B cell (primary cell): ENCODE results near the gene P2RY1. TPM values are rescaled to one million over a fixed set of nuclear protein-coding genes. Genes with fewer than 3 reads are reported as not detected.

Experiments used
- ATAC-seq: fragments of 200-7000 bp; cut with Tn5 transposase; one replicate; pipeline ENCODE4 v1.10.0; 2021; ENCODE audit warnings: low read depth, mild to moderate bottlenecking, moderate number of reproducible peaks, moderate library complexity
- CTCF ChIA-PET: fragments of 350-600 bp; sonication (Branson Sonifier 250); formaldehyde crosslinking; loops from one replicate; lab custom pipeline; 2021; ENCODE audit warnings: antibody characterized with exemption, inconsistent platforms; lab: Charles Lee
- POLR2A ChIA-PET: fragments of 350-600 bp; sonication (Branson Sonifier 250); formaldehyde crosslinking; loops from one replicate; lab custom pipeline; 2021; ENCODE audit warnings: antibody characterized with exemption; lab: Charles Lee
- DNase-seq: peaks from one replicate; pipeline ENCODE4 v3.0.0; 2013
- H2AFZ ChIP-seq: 2 replicates; pipeline ENCODE4 v1.6.1; 2012; ENCODE audit warnings: mild to moderate bottlenecking, low read depth, low read length; ENCODE audit not compliant: insufficient read depth, poor library complexity, severe bottlenecking
- H3K27ac ChIP-seq, 2 donors: 1 replicate in 1 of 2; 2 replicates in 1 of 2; pipeline ENCODE4 v1.5.1; 2012 to 2013; ENCODE audit warnings: low read length in 2 of 2, mild to moderate bottlenecking in 2 of 2, moderate library complexity in 1 of 2
- H3K27me3 ChIP-seq, 4 experiments: fragments of 200-600 bp in 1 of 4; sonication (generic) in 1 of 4; replicated peaks in 1 of 4; 1 replicate in 2 of 4; 2 replicates in 2 of 4; pipeline versions ENCODE4 v1.6.1 to v1.7.0; 2013 to 2016; ENCODE audit warnings: low read length in 3 of 4, mild to moderate bottlenecking in 2 of 4, mixed read lengths in 1 of 4, moderate library complexity in 1 of 4; ENCODE audit not compliant: insufficient read depth in 4 of 4, control insufficient read depth in 3 of 4; ENCODE audit errors: control extremely low read depth in 1 of 4
- H3K36me3 ChIP-seq, 2 experiments: replicated peaks in 1 of 2; 1 replicate in 1 of 2; 2 replicates in 1 of 2; pipeline versions ENCODE4 v1.6.1 to v1.7.1; 2013; ENCODE audit warnings: low read length in 1 of 2; ENCODE audit not compliant: insufficient read depth in 2 of 2, control insufficient read depth in 1 of 2; ENCODE audit errors: control extremely low read depth in 1 of 2, extremely low read depth in 1 of 2
- H3K4me1 ChIP-seq, 2 donors: fragments of 200-600 bp in 1 of 2; sonication (generic) in 1 of 2; 1 replicate in 1 of 2; 2 replicates in 1 of 2; pipeline versions ENCODE4 v1.5.1 to v1.6.1; 2013 to 2017; ENCODE audit warnings: low read length in 2 of 2; ENCODE audit not compliant: control insufficient read depth in 2 of 2, insufficient read depth in 2 of 2
- H3K4me2 ChIP-seq: replicated peaks from 2 replicates; pipeline ENCODE3; 2012; ENCODE audit warnings: mild to moderate bottlenecking, low read depth, low read length; ENCODE audit not compliant: poor library complexity, severe bottlenecking
- H3K4me3 ChIP-seq, 5 experiments: fragments of 200-600 bp in 1 of 5; sonication (generic) in 1 of 5; 1 replicate in 3 of 5; 2 replicates in 2 of 5; pipeline versions ENCODE4 v1.5.1 to v1.7.0; 2011 to 2016; ENCODE audit warnings: low read length in 4 of 5, mild to moderate bottlenecking in 4 of 5, low read depth in 2 of 5, control low read depth in 1 of 5, moderate library complexity in 1 of 5; ENCODE audit not compliant: insufficient read depth in 1 of 5; ENCODE audit errors: control extremely low read depth in 1 of 5, extremely low read depth in 1 of 5
- H3K79me2 ChIP-seq: fragments of 200-600 bp; sonication (generic); one replicate; pipeline ENCODE4 v1.6.0; 2016; ENCODE audit warnings: low read length; ENCODE audit not compliant: control insufficient read depth, insufficient read depth
- H3K9ac ChIP-seq: fragments of 200-600 bp; sonication (generic); 2 replicates; pipeline ENCODE4 v1.6.1; 2017; ENCODE audit warnings: mild to moderate bottlenecking, low read length, moderate library complexity
- H3K9me3 ChIP-seq, 3 donors: one replicate each; pipeline versions ENCODE4 v1.6.1 to v1.7.1; 2013; ENCODE audit warnings: low read length in 2 of 3; ENCODE audit not compliant: control insufficient read depth in 2 of 3, insufficient read depth in 1 of 3; ENCODE audit errors: control extremely low read depth in 1 of 3
- H4K20me1 ChIP-seq: 2 replicates; pipeline ENCODE4 v1.6.0; 2012; ENCODE audit warnings: mild to moderate bottlenecking, low read length; ENCODE audit not compliant: insufficient read depth, control insufficient read depth, poor library complexity, severe bottlenecking
- H3K27ac Mint-ChIP-seq: one replicate; pipeline ENCODE4 v1.8.0; 2021; ENCODE audit warnings: mixed read lengths
- H3K27me3 Mint-ChIP-seq: one replicate; pipeline ENCODE4 v1.8.0; 2021; ENCODE audit warnings: mixed read lengths
- H3K4me1 Mint-ChIP-seq: one replicate; pipeline ENCODE4 v1.8.0; 2021; ENCODE audit warnings: mixed read lengths
- H3K4me3 Mint-ChIP-seq: one replicate; pipeline ENCODE4 v1.8.0; 2021; ENCODE audit warnings: mixed read lengths
- H3K9me3 Mint-ChIP-seq: one replicate; pipeline ENCODE4 v1.8.0; 2022; ENCODE audit warnings: mixed read lengths; ENCODE audit not compliant: insufficient read depth
- CTCF ChIP-seq: fragments of 200-600 bp; IDR thresholded peaks from one replicate; pipeline ENCODE4 v1.8.0; 2022; ENCODE audit warnings: antibody characterized with exemption, mild to moderate bottlenecking
- EZH2 ChIP-seq: IDR thresholded peaks from 2 replicates; pipeline ENCODE4 v1.6.1; 2012; ENCODE audit warnings: borderline replicate concordance, low read depth, mild to moderate bottlenecking, moderate library complexity, low read length; ENCODE audit not compliant: insufficient read depth, poor library complexity, severe bottlenecking
- WGBS: methylation state at CpG from one replicate; pipeline ENCODE4 v1.1.5; 2013; ENCODE audit warnings: missing lambda C conversion rate; ENCODE audit not compliant: insufficient coverage; 5-methylcytosine and 5-hydroxymethylcytosine counted together
- intact Hi-C: fragments of 100-400 bp; cut with micrococcal nuclease; formaldehyde crosslinking; loops from one replicate; pipeline ENCODE4 v1.10.0; 2022
- polyA plus RNA-seq: library from polyadenylated mRNA; depleted of rRNA; stranded (reverse); fragments of >200 nt; gene quantifications from 2 replicates; pipeline ENCODE4 v1.2.3, GENCODE V29; 2012
- total RNA-seq, 2 donors: library from RNA; stranded (reverse); fragments of 120-200 nt in 1 of 2; gene quantifications; 1 replicate in 1 of 2; 2 replicates in 1 of 2; pipeline versions ENCODE4 v1.2.3 to v1.2.4, GENCODE V29; 2013 to 2022

P2RY1 gene
- total and polyA plus RNA-seq, 2 donors (not counting 1 experiment from before 2014, with no cell fraction given): 0.03 to 0.17 TPM

GRCh38 chr3:152817400-152817799 lies 17.5 kb upstream of the P2RY1 start:
- H3K27ac Mint-ChIP-seq: no peak overlapping the region
- H3K27me3 Mint-ChIP-seq: peaks cover 8% of the 10 kb centered on the region
- WGBS: no CpG with 5 or more reads among the region's 1 CpG
- Histone ChIP-seq H2AFZ (no peak overlapping the region), H3K9me3 (no peaks in the 10 kb centered on the region), H3K36me3 (no peaks in the 10 kb centered on the region), H3K9ac (no peak overlapping the region), H3K4me3 (no peak overlapping the region), H3K79me2 (no peaks in the 10 kb centered on the region), H3K27ac (no peak overlapping the region), H3K27me3 (no peaks in the 10 kb centered on the region), H3K4me1 (no peaks in the 10 kb centered on the region), H3K4me2 (no peak overlapping the region), H4K20me1 (no peaks in the 10 kb centered on the region)
- no peak overlapping the region for H3K4me3 Mint-ChIP-seq
- DNase-seq (no peak), ATAC-seq (no peak)
- no peaks in the 10 kb centered on the region for H3K9me3 Mint-ChIP-seq
- H3K4me1 Mint-ChIP-seq: no peaks in the 10 kb centered on the region
- TF ChIP-seq EZH2 (no peak), CTCF (no peak)
- intact Hi-C loops: no loop called here
- ChIA-PET POLR2A (no interaction called here), CTCF (no interaction called here)

GRCh38 chr3:152818027-152818426 lies 16.9 kb upstream of the P2RY1 start:
- no peak overlapping the region for H2AFZ ChIP-seq

More at GRCh38 chr3:152818027-152818426, 16.9 kb upstream of the P2RY1 start:
- H3K4me2 ChIP-seq: no peak overlapping the region
- no peaks in the 10 kb centered on the region for H3K27me3 ChIP-seq
- no peaks in the 10 kb centered on the region for H3K79me2 ChIP-seq
- no peak for TF ChIP-seq CTCF
- no peak for TF ChIP-seq EZH2
- ChIA-PET CTCF (no interaction called here), POLR2A (no interaction called here)
- no CpG with 5 or more reads among the region's 5 CpGs for WGBS
- Mint-ChIP-seq H3K4me3 (no peak overlapping the region), H3K27me3 (peaks cover 8% of the 10 kb centered on the region), H3K9me3 (no peaks in the 10 kb centered on the region), H3K4me1 (no peaks in the 10 kb centered on the region), H3K27ac (no peak overlapping the region)
- no peak for ATAC-seq
- H4K20me1 ChIP-seq: no peaks in the 10 kb centered on the region
- no peak overlapping the region for H3K4me3 ChIP-seq
- no peak overlapping the region for H3K27ac ChIP-seq
- H3K36me3 ChIP-seq: no peaks in the 10 kb centered on the region
- no peak overlapping the region for H3K9ac ChIP-seq
- no peaks in the 10 kb centered on the region for H3K4me1 ChIP-seq
- no peak for DNase-seq
- intact Hi-C loops: no loop called here
- H3K9me3 ChIP-seq: no peaks in the 10 kb centered on the region
